Prostate gland (tissue), 2 donors: ENCODE results near the gene ATP2C1. TPM values are rescaled to one million over a fixed set of nuclear protein-coding genes. Genes with fewer than 3 reads are reported as not detected.

Experiments
- DNase-seq: peaks from one replicate; pipeline ENCODE4 v3.0.0-alpha.2; 2019; ENCODE audit warnings: low spot score
- H3K27ac ChIP-seq, 2 donors: fragments of 200-600 bp; sonication (generic); 2 replicates each; pipeline ENCODE4 v1.5.1; 2017 to 2019
- H3K27me3 ChIP-seq: fragments of 200-600 bp; sonication (generic); replicated peaks from 2 replicates; pipeline ENCODE4 v1.5.1; 2019; ENCODE audit not compliant: insufficient read depth
- H3K36me3 ChIP-seq, 2 donors: fragments of 200-600 bp; sonication (generic); 1 replicate in 1 of 2; 2 replicates in 1 of 2; pipeline versions ENCODE4 v1.5.1 to v1.8.1; 2017 to 2019
- H3K4me1 ChIP-seq: fragments of 200-600 bp; sonication (generic); replicated peaks from 2 replicates; pipeline ENCODE4 v1.5.1; 2019
- H3K4me3 ChIP-seq, 2 donors: fragments of 200-600 bp; sonication (generic); 2 replicates each; pipeline ENCODE4 v1.5.1; 2017 to 2019
- H3K9me3 ChIP-seq: fragments of 200-600 bp; sonication (generic); 2 replicates; pipeline ENCODE4 v1.5.1; 2017
- CTCF ChIP-seq, 4 experiments: fragments of 200-600 bp in 2 of 4; fragments of 450-650 bp in 2 of 4; sonication (generic) in 2 of 4; IDR thresholded peaks; 1 replicate in 3 of 4; 2 replicates in 1 of 4; pipeline ENCODE4 v1.5.1; 2016 to 2019; ENCODE audit warnings: antibody characterized with exemption in 4 of 4, mild to moderate bottlenecking in 2 of 4, moderate library complexity in 2 of 4
- POLR2A ChIP-seq: fragments of 450-650 bp; IDR thresholded peaks from one replicate; pipeline ENCODE4 v1.6.1; 2016; ENCODE audit warnings: antibody characterized with exemption, mild to moderate bottlenecking
- POLR2AphosphoS5 ChIP-seq: sonication (generic); formaldehyde crosslinking; IDR thresholded peaks from one replicate; pipeline ENCODE4 v1.6.1; 2017; ENCODE audit warnings: antibody characterized with exemption
- WGBS: methylation state at CpG from one replicate; pipeline ENCODE4 v1.1.5; 2018; 5-methylcytosine and 5-hydroxymethylcytosine counted together
- intact Hi-C: fragments of 100-400 bp; cut with DNase I; formaldehyde crosslinking; loops from one replicate; pipeline ENCODE4 v1.14.2; 2022
- small RNA-seq, 2 donors: library from RNA; depleted of rRNA; stranded (forward); fragments of <200 nt; gene quantifications; one replicate each; pipeline ENCODE3, GENCODE V24; 2016
- total RNA-seq, 2 donors: library from RNA; depleted of rRNA; stranded (reverse); fragments of >200 nt; gene quantifications; one replicate each; pipeline ENCODE4 v1.1.0, GENCODE V29; 2016

ATP2C1 gene
- total RNA-seq, 2 donors from 2014 or later = 123 to 158 TPM

GRCh38 chr3:131050001-131050400 is 156.1 kb downstream of the ATP2C1 start:
- H3K27me3 ChIP-seq = no peaks in the 10 kb centered on the region
- TF ChIP-seq POLR2A (no peak), POLR2AphosphoS5 (no peak), CTCF (IDR thresholded peaks at IDR 0.05) (no peak)
- H3K4me3 ChIP-seq = no peak overlapping the region
- no peak overlapping the region for H3K27ac ChIP-seq
- H3K36me3 ChIP-seq = no peaks in the 10 kb centered on the region
- intact Hi-C loops = no loop called here
- no peaks in the 10 kb centered on the region for H3K9me3 ChIP-seq
- DNase-seq = no peak
- H3K4me1 ChIP-seq = no peaks in the 10 kb centered on the region
- 70% methylated on average over 3 of the region's 3 CpGs for WGBS

- 55% methylated on average over 3 of the region's 3 CpGs for WGBS
- no peaks in the 10 kb centered on the region for H3K27me3 ChIP-seq
- TF ChIP-seq CTCF (IDR thresholded peaks at IDR 0.05) (peak in 1 of 4 experiments; percentile 46), POLR2AphosphoS5 (no peak)
- H3K4me1 ChIP-seq = no peaks in the 10 kb centered on the region
- H3K36me3 ChIP-seq = no peaks in the 10 kb centered on the region
- intact Hi-C loops = no loop called here
- H3K4me3 ChIP-seq = no peak overlapping the region
- no peak overlapping the region for H3K27ac ChIP-seq
- no peaks in the 10 kb centered on the region for H3K9me3 ChIP-seq
- DNase-seq = no peak
These were observed 159.4 kb downstream of the ATP2C1 start for GRCh38 chr3:131053043-131053859.

Small RNAs within 50 kb of the gene (small RNA-seq; reads per million reads assigned to genes)
- gene RF00019 = 0 reads per million in 2 donors

Other genes starting within 250 kb of the ATP2C1 start
- 10 to 100 TPM; 36.8 to 52.8 TPM for gene PIK3R4, start 147.3 kb upstream of the ATP2C1 start, total RNA-seq
- gene ASTE1, start 132.7 kb downstream of the ATP2C1 start, total RNA-seq = 1 to 10 TPM; 6.1 to 7.7 TPM
- gene NEK11, start 132.8 kb downstream of the ATP2C1 start, total RNA-seq = 10 to 100 TPM in 1 of 2 donors, 1 to 10 TPM in 1; 7.4 to 14.0 TPM